ENCODE measurements around the gene HAT1.
"Not testable (repeated sequence)": the region's sequence is repeated elsewhere in the genome, so short reads cannot be mapped to it uniquely, and the experiment has no call there.

HAT1 gene

GRCh38 chr2:171922230-171923022 lies at the start of gene HAT1:
Gene HAT1, plus strand, starts transcription at chr2:171922461. Its CDS starts 40 bp downstream, at chr2:171922501.
- DNase-seq: peak; percentile 100

GRCh38 chr2:171874517-171874916 lies 47.7 kb upstream of the HAT1 start:
- no peak for DNase-seq

GRCh38 chr2:171874963-171875362 lies 47.3 kb upstream of the HAT1 start:
- DNase-seq: no peak

- DNase-seq: no peak
Measured at GRCh38 chr2:171878481-171878993, 43.7 kb upstream of the HAT1 start.

- DNase-seq: no peak
Measured at GRCh38 chr2:171879865-171880264, 42.4 kb upstream of the HAT1 start.

- DNase-seq: no peak
Measured at GRCh38 chr2:171880774-171881173, 41.5 kb upstream of the HAT1 start.

GRCh38 chr2:171882089-171882769 lies 40.0 kb upstream of the HAT1 start:
- no peak for DNase-seq

- no peak for DNase-seq
Measured at GRCh38 chr2:171883275-171883893, 38.9 kb upstream of the HAT1 start.

GRCh38 chr2:171889333-171889732 lies 32.9 kb upstream of the HAT1 start:
- no peak for DNase-seq

GRCh38 chr2:171889808-171890207 lies 32.5 kb upstream of the HAT1 start:
- no peak for DNase-seq

GRCh38 chr2:171893196-171893823 lies 29.0 kb upstream of the HAT1 start:
- DNase-seq: peak; percentile 85

GRCh38 chr2:171893824-171894611 lies 28.2 kb upstream of the HAT1 start, which contains the start of gene SLC25A12:
Gene SLC25A12, minus strand, starts transcription at chr2:171894244. Its CDS starts 30 bp downstream, at chr2:171894214.
- peak; percentile 94 for DNase-seq

GRCh38 chr2:171894612-171894947 lies 27.7 kb upstream of the HAT1 start:
- no peak for DNase-seq

- no peak for DNase-seq
Measured at GRCh38 chr2:171895786-171896185, 26.5 kb upstream of the HAT1 start.

- DNase-seq: not testable (repeated sequence)
Measured at GRCh38 chr2:171899623-171900282, 22.5 kb upstream of the HAT1 start.

GRCh38 chr2:171902840-171903420 lies 19.3 kb upstream of the HAT1 start:
- no peak for DNase-seq

GRCh38 chr2:171908235-171908634 lies 14.0 kb upstream of the HAT1 start:
- DNase-seq: no peak

GRCh38 chr2:171909266-171909665 lies 13.0 kb upstream of the HAT1 start:
- no peak for DNase-seq

- peak; percentile 84 for DNase-seq
Measured at GRCh38 chr2:171910494-171910893, 11.8 kb upstream of the HAT1 start.

GRCh38 chr2:171913517-171913916 lies 8.7 kb upstream of the HAT1 start:
- no peak for DNase-seq

GRCh38 chr2:171919453-171919852 lies 2.8 kb upstream of the HAT1 start:
- DNase-seq: no peak

- DNase-seq: peak; percentile 87
Measured at GRCh38 chr2:171921970-171922229, 361 bp upstream of the HAT1 start.

Measured in NCI-H2227 treated with DMSO at 0.1 percent for 48 hours (cell line).